NT2/D1 (cell line): ENCODE results near the gene CD58.

Experiments used
- DNase-seq: peaks from one replicate; pipeline ENCODE4 v3.0.0-alpha.2; 2011; ENCODE audit warnings: low read depth, low spot score
- H3K27me3 ChIP-seq: 2 replicates; pipeline ENCODE4 v1.6.0; 2011; ENCODE audit warnings: mild to moderate bottlenecking; ENCODE audit not compliant: insufficient read length, insufficient read depth
- H3K36me3 ChIP-seq: 2 replicates; pipeline ENCODE4 v1.6.1; 2011; ENCODE audit warnings: mild to moderate bottlenecking, low read length, mixed read lengths; ENCODE audit not compliant: insufficient read depth, insufficient read length
- H3K4me1 ChIP-seq: 2 replicates; pipeline ENCODE4 v1.5.1; 2011; ENCODE audit not compliant: insufficient read depth, insufficient read length
- H3K4me3 ChIP-seq: 2 replicates; pipeline ENCODE4 v1.5.1; 2011; ENCODE audit warnings: low read depth; ENCODE audit not compliant: insufficient read length
- H3K9ac ChIP-seq: 2 replicates; pipeline ENCODE4 v1.6.0; 2011; ENCODE audit warnings: low read depth; ENCODE audit not compliant: insufficient read length
- H3K9me3 ChIP-seq: 2 replicates; pipeline ENCODE4 v1.5.1; 2011; ENCODE audit warnings: mild to moderate bottlenecking, low read length; ENCODE audit not compliant: insufficient read depth
- SUZ12 ChIP-seq: IDR thresholded peaks from 2 replicates; pipeline ENCODE4 v1.6.1; 2011; ENCODE audit not compliant: insufficient read length, insufficient read depth; ENCODE audit errors: extremely low read depth
- YY1 ChIP-seq: IDR thresholded peaks from 2 replicates; pipeline ENCODE4 v1.6.1; 2011; ENCODE audit not compliant: insufficient read length, insufficient read depth
- ZNF274 ChIP-seq: IDR thresholded peaks from 2 replicates; pipeline ENCODE4 v1.6.1; 2011; ENCODE audit warnings: mild to moderate bottlenecking, low read depth, low read length

The CD58 gene

DNA sequence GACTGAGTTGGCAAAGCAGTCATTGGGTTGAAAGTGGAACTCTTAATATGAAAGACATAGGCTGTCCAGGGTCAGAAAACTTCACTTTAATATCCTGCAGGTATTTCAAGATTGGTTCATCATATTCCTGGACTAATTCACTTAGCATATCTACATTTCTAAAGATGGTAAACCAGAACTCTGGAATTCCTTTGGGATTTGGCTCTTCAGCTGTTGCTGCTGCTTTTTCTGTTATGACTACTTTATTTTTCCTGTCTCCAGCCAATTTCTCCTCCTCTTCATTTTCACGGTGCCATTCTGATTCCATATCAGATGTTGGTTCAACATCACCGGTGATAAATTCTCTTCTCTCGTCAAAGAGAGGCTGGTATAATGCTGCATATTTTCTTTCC lies 37.4 kb downstream of the CD58 start:
- Histone ChIP-seq H3K4me3 (no peak overlapping the region), H3K36me3 (peaks cover 51% of the 10 kb centered on the region), H3K9me3 (peaks cover 18% of the 10 kb centered on the region), H3K9ac (no peak overlapping the region), H3K27me3 (no peaks in the 10 kb centered on the region), H3K4me1 (peaks cover 2% of the 10 kb centered on the region)
- no peak for TF ChIP-seq SUZ12
- TF ChIP-seq ZNF274: no peak
- no peak for TF ChIP-seq YY1
- DNase-seq: no peak

DNA sequence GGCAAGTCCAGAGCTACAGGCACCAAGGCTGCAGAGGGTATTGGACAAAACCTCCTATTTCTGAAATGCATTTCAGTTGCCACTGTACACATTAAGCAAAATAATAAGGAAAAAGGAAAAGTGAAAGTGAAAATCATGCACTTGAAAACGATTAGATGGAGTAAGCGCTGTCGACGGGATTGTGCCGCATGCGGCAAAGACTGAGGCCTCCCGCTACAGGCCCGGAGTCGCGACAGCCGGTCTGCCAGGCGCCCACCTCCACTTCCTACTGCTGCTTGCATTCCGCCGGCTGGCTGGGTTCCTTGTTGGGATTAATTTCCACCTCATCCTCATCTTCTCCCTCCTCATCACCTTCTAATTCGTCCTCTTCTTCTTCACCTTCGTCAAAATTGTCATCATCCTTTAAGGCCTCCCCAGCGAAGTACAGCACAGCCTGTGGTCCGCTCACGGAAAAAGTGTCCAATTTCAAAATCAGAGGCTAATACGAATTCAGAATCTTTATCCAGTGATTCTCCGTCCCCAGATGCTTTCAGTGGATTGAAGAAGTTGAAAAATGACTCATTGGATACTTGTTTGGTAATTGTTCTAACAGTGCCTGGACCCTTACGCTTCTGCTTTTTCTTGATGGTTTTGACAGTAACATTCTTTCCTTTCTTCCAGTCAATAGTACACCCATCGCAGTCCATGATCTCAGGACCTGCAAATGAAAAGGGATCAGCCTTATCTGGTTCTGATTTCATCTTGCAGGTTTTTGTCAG lies 38.0 kb downstream of the CD58 start:
- Histone ChIP-seq H3K9ac (no peak overlapping the region), H3K4me1 (peaks cover 2% of the 10 kb centered on the region), H3K9me3 (peaks cover 18% of the 10 kb centered on the region), H3K36me3 (peaks cover 50% of the 10 kb centered on the region), H3K4me3 (no peak overlapping the region), H3K27me3 (no peaks in the 10 kb centered on the region)
- no peak for DNase-seq
- TF ChIP-seq SUZ12: no peak

DNA sequence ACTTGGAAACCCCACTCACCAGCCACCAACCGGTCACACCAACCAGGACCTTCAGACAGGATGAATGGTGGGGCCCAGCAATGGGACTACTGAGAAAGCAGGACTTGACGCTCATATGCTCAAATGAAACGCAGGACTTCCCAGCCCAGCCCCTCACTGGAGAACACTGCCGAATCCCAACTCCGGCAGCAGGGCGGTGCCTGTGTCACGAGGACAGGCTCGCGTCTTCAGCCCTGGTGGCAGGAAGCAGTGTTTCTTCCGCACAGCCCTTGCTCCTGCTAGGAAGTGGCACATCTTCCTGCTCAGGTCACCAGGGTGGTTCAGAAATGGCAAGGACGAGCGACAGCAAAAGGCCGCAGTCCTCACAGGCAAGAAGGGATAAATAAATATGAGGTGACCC lies 38.9 kb downstream of the CD58 start:
- Histone ChIP-seq H3K36me3 (peaks cover 44% of the 10 kb centered on the region), H3K27me3 (no peaks in the 10 kb centered on the region), H3K4me1 (peaks cover 2% of the 10 kb centered on the region), H3K4me3 (no peak overlapping the region), H3K9ac (no peak overlapping the region), H3K9me3 (peaks cover 18% of the 10 kb centered on the region)
- no peak for DNase-seq
- TF ChIP-seq SUZ12 (no peak), ZNF274 (no peak), YY1 (no peak)

DNA sequence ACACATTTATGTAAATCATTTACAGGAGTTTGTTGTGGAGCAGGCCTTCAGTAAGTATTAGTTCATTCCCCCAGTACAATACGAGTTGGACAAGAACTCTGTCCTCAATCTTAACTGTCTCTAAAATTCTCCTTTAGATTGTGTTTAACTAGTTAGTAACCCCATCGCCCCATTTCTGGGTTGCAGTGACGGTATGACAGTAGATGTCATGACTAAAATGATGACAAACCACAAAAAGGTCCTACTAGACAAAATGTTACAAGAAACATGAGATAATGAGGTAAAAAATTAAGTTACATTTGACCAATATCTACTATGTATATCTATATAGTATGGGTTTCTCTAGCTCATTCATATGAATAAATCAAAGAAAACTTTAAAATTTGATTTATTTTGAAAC lies 41.1 kb downstream of the CD58 start:
- peaks cover 2% of the 10 kb centered on the region for H3K4me1 ChIP-seq
- DNase-seq: no peak
- no peak for TF ChIP-seq ZNF274
- no peak for TF ChIP-seq YY1
- TF ChIP-seq SUZ12: no peak
- peaks cover 12% of the 10 kb centered on the region for H3K9me3 ChIP-seq
- no peak overlapping the region for H3K9ac ChIP-seq
- H3K27me3 ChIP-seq: no peaks in the 10 kb centered on the region
- peaks cover 29% of the 10 kb centered on the region for H3K36me3 ChIP-seq
- no peak overlapping the region for H3K4me3 ChIP-seq

DNA sequence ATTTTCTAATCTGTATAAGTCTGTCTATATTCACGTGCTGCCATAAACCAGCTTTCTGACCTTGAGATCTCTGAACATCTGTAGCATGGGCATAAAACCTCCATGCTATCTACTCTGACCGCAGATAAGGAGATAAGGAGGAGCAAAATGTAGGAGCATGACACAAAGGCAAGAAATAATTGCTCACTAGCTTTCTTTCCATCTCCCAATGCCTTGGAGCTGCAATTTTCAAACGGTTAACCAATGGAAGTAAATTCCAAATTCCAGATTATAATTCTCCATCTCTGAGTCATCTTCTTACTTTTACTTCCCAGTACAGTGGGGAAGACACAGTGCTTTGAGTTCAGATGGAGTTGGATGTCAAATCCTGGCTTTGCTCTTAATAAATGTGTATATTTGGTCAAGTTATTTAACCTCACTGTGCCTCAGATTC lies 41.6 kb downstream of the CD58 start:
- Histone ChIP-seq H3K9me3 (peaks cover 7% of the 10 kb centered on the region; the same call in 1 of the 2 replicates), H3K27me3 (no peaks in the 10 kb centered on the region), H3K4me3 (no peak overlapping the region), H3K4me1 (peaks cover 2% of the 10 kb centered on the region), H3K9ac (no peak overlapping the region), H3K36me3 (peaks cover 24% of the 10 kb centered on the region)
- TF ChIP-seq SUZ12 (no peak), YY1 (no peak), ZNF274 (no peak)
- no peak for DNase-seq

DNA sequence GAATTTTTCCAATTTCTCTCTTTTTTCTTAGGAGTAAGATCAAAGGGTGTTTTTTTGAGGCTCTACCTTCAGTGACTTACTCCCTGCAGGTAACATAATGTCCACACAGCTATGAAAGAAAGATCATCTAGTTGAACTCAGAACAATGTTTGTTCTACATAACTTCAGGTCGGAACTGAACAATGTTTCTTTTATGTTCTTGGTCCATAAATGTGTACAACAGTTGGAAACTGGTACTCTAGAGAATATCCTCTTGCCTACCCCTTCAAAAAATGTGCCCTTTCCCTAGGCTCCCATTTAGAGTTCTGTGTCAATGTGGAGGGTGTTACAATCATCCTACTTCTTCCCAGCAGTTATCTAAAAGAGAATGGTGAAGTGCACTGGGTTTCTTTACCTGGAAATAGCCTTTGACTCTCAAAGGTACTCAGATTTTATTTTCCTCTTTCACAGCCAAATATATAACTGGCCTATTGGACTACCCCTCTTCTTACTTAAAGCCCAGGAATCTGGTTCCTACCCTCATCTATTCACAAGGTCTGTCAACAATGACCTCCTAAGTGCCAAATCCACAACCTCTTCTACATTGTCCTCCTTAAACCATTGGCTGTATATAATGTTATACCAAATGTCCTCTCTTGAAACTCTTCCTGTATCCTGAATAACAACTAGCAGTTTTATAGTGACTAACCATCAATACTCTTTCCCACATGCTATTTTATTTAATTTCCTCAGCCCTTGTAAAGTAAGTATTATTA lies 42.3 kb downstream of the CD58 start:
- Histone ChIP-seq H3K9me3 (0 out of 2 replicates have a peak, but pooled peaks cover under 1% of the 10 kb centered on the region), H3K9ac (no peak overlapping the region), H3K4me1 (peaks cover 2% of the 10 kb centered on the region), H3K4me3 (no peak overlapping the region), H3K36me3 (peaks cover 17% of the 10 kb centered on the region), H3K27me3 (no peaks in the 10 kb centered on the region)
- TF ChIP-seq SUZ12: no peak
- no peak for TF ChIP-seq ZNF274
- no peak for TF ChIP-seq YY1
- no peak for DNase-seq

DNA sequence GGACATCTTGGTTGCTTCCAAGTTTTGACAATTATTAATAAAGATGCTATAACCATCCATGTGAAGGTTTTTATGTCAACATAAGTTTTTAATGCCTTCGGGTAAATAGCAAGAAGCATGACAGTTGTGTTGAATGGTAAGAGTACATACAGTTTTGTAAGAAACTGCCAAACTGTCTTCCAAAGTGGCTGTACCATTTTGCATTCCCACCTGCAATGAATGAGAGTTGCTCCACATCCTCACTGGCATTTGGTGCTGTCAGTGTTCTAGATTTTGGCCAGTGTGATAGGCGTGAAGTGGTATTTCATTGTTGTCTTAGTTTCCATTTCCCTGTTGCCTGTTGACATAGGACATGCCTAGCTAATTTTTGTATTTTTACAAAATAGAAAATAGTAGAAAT lies 45.4 kb downstream of the CD58 start:
- Histone ChIP-seq H3K36me3 (no peaks in the 10 kb centered on the region), H3K4me1 (no peaks in the 10 kb centered on the region), H3K27me3 (no peaks in the 10 kb centered on the region), H3K4me3 (no peak overlapping the region), H3K9ac (no peak overlapping the region), H3K9me3 (no peaks in the 10 kb centered on the region)
- DNase-seq: no peak
- TF ChIP-seq SUZ12: no peak
- TF ChIP-seq YY1: no peak
- no peak for TF ChIP-seq ZNF274

DNA sequence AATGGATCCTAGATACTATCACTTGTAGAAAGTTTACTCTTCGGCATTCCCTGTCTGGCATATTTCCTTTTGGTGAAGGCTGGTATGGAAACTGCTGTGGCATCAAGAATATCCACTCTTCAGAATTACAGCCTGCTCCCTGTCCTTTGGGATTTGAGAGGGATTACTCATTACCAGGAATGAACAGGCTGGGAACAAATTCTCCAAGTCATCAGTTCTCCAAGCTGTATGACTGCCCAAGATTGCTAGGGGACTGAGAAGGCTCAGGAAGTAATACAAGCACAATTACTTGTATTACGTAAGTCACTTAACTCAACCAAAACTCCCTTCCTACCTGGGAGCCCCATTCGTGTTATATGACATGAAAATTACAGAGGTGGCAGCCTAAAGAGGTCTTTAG lies 49.6 kb downstream of the CD58 start:
- Histone ChIP-seq H3K9me3 (no peaks in the 10 kb centered on the region), H3K27me3 (no peaks in the 10 kb centered on the region), H3K36me3 (peaks cover 6% of the 10 kb centered on the region), H3K4me1 (no peaks in the 10 kb centered on the region), H3K9ac (no peak overlapping the region), H3K4me3 (no peak overlapping the region)
- no peak for DNase-seq
- TF ChIP-seq YY1 (no peak), SUZ12 (no peak), ZNF274 (no peak)
